GM04504 (cell line): Measurements from ENCODE around the gene RAE1.

Experiments
- DNase-seq: peaks from one replicate; pipeline ENCODE4 v3.0.0-alpha.2; 2012; ENCODE audit warnings: low read depth

RAE1 gene

GRCh38 chr20:57388953-57389694 lies 38.1 kb downstream of the RAE1 start:
- peak; percentile 43 for DNase-seq

DNA sequence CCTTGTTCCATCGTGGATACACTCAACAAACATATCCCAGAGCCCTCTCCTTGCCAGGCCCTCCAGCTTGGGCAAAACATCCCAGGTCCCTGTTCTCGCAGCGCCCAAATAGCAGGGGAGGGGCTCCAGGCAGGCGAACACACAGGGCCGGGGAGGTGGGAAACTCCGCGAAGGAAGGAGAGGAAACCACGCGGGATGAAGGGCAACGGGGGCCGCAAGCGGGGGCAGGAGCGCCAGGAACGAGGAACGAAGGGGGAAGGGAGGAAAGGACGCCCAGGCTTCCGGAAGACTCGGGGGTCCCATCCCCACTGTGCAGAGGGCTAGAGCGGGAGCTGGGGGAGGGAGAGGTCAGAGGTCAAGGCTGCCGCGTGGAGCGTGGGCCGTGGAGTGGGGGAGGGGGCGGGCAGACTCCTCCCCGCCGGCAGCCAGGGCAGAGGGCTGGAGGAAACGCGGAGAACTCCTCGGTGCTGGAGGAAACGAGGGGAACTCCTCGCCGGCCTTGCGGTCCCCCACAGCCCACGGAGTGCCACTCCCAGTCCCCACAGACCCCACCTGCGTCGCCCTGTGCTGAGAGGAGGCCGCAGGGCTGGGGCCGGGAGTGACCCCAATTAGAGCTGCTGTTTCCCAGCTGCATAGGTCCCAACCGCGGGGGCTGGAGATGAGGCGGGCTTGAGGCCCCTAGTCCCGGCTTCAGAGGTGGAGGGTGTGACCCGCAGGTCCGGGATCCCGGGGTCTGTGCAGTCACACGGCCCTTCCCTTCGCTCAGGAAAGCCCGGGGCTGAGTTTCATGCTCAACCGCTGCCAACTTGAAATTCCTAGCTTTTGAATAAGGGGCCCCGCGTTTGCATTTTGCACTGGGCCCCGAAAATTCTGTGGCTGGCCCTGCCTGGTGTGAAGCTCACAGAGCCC lies 38.9 kb downstream of the RAE1 start:
- DNase-seq = no peak

DNA sequence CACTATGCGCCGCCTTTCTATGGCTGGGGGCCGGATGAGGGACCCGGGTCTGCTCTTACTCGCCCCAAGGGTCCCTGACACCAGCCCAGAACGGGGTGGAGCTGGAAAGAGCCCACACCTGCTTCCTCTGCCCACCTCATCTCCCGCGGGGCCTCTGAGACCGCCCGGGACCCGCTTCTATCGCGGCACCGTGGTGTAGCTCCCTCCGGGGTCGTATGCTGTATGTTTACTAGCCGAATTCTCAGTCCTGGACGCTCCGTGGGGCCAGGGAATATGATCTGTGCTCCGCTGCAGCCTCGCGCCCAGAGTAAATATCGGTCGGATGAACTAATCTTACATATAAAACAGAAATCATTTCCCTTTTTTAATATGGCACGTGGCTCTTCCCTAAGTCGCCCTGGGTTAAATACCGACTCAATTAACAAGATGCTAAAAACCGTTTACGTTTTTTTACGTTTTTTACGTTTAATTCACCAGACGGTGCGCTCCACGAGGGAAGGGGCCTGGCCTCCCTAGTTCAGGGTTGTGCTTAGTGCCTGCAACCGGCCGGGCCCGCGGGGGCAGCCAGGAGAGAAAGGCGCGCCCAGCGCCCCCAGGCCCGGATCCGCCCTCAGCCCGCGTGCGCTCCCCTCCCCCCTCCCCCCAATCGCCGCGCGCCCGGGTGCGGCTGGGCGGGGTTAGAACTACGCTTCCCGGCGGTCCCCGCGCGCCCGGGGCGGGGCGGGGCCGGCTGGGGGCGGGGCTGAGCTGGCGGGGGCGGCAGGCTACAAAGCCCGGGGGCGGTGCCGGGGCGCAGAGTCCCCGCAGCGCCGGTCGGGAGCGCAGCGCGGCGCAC lies 39.8 kb downstream of the RAE1 start, which contains the start of gene RBM38:
TSS of gene RBM38 (plus strand) at position 793 of the 835 bp plus-strand sequence. CDS start 186 bp downstream, outside the sequence.
- DNase-seq = peak; percentile 32

GRCh38 chr20:57391439-57392301 lies 40.6 kb downstream of the RAE1 start:
- DNase-seq = no peak

DNA sequence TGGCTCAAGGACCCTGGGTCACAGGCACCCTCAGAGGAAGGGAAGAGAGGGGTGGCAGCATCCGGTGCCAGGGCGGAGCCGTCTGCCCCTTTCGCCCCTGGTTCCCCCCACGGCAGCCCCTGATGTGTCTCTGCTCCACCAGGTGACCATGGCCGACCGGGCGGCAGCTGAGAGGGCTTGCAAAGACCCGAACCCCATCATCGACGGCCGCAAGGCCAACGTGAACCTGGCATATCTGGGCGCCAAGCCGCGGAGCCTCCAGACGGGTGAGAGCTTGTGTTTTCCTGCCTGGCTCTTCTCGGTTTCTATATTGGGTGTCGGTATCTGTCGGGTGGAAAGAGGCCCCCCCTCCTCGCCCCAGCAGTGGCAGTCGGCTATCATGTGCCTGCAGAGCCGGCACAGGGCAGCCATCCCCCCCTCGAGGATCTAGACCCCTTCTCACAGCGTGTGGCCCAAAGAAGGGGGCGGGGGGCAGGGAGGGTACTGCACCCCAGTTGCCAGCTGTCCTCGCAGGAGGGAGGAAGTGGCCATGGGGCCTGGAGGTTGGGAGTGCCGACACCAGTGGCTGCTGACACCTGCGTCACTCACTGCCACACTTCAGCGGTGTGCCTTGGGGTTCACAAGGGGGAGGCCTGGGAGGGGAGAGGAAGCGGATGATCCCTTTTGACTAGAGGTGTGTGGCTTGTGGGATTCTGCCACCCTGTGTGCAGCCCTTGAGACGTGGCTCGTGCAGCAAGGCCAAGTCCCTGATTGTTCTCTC lies 41.6 kb downstream of the RAE1 start:
- DNase-seq = no peak

DNA sequence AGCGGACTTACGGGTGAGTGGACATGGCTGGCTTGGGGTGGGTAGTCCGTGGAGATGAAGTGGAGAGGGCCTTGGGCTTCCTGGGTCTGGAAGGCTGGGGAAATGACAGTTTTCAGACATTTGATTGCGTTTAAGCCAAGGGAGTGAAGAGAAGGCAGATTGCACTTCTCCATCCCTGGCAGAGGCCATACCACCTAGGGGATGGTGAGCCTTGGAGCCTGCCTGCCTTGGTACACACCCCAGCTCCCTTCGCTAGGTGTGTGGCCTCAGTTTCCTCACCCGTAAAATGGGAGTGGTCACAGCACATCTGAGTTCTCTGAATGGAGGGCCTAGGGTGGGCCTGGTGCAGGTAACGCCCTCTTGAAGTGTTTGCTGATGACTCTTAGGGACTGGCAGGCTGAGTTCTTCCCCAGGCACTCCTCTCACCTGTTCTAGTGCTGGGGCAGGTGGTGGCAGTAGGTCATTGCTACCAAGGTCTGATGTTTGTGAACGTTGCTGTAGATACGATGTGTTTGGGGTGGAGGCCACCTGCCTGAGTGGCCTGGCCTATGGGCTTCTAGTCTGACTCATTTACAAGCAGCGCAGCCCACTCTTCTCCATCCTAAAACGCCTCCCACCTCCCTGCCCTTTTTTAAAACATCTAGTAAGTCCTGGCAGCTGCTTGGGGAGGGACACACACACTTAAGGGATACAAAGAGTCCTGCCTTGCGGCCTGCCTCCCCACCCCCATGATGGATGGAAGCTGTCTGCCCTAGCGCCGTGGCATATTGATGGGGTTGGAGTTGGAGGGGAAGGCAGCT lies 42.5 kb downstream of the RAE1 start:
- no peak for DNase-seq

DNA sequence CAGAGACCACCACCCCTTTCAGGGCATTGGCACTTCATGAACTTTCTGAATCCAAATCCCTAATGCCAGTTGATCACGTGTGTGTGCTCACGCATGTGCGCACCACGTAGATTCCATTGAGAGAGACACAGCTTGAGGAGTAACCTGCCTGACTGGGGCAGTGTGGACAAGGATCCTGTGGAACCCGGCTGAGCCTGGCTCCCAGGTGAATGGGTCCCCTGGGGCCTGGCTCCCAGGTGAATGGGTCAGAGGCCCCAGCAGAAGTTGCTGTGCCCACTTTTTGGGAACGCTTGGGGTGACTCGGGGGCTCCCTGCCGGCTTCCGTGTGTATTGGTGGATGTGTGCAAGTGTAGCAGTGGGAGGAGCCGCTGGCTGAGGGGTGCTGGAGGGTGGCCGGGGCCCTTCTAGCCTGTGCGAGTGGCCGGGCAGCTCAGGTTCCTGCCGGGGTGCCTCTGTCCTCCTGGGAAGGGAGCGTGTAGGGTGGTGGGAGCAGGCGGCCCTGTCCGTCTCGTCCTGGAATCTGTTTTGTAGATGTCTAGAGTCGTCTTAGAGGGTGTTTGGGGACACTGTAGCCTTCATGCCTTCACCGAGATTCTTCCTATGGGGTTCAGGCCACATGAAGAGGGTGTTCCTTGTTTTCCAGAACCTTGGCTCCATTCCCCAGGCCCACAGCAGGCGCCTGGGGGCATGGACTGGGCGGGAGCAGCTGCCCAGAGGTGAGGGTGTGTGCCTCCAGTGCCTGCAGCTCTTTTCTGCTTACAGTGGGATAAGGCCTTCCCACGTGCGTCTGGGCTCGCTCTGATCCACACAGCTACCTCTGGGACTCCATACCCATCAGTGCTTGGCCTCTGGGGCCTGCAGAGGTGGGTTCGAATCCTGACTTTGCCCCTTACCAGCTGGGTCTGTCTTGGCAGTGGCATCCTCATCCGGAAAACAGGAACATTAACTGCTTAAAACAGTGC lies 43.3 kb downstream of the RAE1 start:
- DNase-seq = no peak

DNA sequence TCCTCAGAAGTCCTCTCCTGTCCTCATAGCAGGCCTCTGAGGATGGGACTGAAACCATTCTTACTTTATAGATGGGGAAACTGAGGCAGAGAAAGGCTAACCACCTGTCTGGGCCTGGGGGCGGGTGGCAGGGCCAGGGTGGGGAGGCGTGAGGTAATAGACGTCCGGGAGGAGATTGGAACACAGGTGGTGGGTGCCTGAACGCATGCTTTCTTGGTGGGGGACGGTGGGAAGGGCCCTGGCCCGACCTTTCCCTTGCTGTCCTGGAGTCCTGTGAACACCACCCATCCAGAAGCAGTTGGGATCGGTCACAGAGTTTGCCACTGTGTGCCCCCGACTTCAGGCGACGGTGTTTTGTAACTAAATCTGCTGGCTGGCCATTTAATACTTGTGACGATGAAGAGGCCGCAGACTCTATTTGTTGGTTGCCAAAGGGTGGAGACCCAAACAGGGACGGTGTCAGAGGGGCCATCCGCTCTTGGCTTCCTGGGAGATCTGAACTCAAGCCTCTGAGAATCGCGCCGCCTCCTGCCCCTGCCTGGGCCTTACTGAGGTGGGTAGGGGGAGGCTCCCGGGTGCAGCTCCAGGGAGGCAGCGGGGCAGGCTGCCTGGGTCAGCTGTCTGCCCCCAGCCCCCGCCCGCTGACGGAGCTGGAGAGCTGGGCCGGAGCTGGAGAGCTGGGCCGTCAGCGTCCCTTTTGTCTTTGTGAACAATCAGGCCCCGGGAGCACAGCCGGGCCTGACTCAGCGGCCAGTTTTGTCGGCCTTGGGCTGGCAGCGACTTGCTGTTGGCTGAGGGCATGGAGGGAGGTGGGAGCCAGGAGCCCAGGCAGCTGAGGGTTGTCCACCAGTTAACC lies 44.3 kb downstream of the RAE1 start:
- no peak for DNase-seq

DNA sequence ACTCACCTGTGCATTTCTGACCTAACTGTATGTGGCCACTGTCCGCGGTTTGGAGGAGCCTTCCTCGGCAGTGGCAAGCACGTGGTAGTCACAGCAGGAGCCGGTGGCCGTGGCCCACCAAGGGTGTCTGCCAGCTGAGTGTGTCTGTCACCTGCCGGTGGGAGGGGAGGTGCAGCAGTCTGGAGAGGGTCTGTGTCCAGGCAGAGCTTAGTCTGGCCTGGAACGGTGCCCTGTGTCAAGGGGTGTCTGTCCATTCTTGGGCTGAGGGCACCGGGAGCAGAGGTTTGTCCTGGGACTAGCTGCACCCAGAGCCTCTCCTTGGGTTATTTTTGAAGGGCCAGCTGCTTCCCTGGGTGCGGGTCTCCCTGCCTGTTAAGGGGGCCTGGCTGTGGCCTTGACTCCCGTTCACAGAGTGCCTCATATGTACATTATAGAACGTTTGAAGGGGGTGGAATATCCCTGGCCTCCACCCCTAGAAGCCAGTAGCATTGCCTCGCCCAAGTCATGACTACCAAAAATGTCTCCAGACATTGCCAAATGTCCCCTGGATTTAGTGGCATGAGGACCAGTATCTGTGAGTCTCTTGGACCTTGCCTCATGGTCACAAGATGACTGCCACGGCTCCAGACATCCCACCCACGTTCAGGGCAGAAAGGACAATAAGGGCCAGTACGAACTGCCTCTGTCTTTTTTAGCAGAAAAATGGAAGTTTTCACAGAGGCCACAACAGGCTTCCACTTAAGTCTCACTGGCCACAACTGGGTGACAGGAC lies 45.3 kb downstream of the RAE1 start:
- DNase-seq = no peak

GRCh38 chr20:57396984-57397692 lies 46.1 kb downstream of the RAE1 start:
- DNase-seq = no peak

DNA sequence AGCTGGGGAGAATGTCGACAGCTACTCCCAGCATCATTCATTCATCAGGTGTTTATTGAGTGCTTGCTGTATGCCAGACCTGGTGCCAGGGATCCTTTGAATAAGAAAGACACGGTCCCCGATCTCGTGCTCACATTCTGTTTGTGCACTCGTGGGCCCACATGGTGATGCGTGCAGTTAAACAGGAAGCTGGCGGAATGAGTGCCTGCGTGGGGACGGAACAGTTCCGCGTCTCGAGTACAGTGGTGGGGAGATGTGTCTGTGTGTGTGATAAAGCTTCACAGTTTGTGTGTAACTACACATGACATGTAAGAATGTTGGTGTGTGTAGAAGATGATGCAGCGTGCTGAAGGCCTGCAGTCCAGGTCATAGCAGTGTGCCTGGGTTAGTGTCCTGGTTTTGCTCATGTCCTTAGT lies 46.6 kb downstream of the RAE1 start:
- no peak for DNase-seq

DNA sequence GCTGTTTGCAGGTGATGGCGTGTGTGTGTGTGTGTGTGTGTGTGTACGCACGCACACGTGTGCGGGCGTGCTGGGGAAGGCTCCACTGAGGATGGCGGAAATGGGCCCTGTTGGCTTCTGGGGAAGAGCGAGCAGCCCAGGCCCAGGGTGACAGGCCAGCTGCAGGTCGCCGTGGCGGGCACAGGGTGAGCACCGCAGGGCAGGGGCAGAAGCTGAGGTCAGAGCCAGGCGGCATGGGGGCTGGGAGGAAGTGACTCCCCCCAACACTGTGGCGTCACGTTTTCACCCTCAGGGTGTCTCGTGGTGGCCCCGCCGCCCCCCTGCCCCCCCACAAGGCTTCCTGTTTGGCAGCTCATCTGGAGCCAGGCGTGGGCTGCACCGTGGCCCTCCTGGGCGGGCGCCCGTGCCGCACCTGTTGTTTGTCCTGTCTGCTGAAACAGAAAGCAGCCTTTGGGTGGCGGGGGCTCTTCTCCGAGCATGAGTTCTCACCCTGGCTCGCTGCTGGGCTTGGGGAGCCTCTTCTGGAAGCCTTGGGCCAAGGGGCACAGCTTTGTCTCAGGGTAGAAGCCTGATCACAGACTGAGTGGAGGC lies 47.3 kb downstream of the RAE1 start:
- no peak for DNase-seq

- DNase-seq = no peak
These were observed 48.0 kb downstream of the RAE1 start for GRCh38 chr20:57398901-57399535.

DNA sequence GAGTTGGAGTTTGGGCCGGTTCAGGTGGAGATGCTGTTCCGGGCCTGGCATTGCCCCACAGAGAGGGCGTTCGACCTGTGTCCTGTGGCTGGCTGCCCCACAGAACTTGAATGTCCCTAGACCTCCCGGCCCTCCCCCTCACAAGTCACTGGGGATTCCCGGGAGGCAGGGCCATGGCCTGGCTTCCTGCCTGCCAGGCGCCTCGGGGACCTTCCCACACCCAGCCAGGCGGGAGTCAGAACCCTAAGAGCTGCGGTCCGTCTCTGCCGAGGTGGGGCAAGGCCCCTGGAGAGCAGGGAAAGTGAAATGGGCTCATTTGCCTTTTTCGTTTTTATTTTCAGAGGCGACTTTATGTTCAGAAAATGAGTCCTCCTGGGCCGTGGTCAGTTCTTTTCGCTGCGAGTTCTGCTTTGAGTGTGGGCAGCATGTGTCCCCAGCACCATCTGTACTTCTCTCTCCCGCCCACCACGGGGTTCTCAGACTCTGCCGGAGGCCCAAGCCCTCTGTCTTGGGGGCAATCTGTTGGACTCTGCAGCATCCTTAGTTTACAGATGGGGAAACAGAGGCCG lies 48.6 kb downstream of the RAE1 start:
- no peak for DNase-seq

GRCh38 chr20:57400231-57400701 lies 49.2 kb downstream of the RAE1 start:
- no peak for DNase-seq
